Sigmoid colon (tissue), 7 donors: ENCODE measurements around the gene COL5A1. TPM values are rescaled to one million over a fixed set of nuclear protein-coding genes. Genes with fewer than 3 reads are reported as not detected.

ENCODE experiments used
- DNase-seq: peaks from one replicate; pipeline ENCODE4 v3.0.0-alpha.2; 2019
- H3K27ac ChIP-seq, 4 donors: fragments of 200-600 bp; sonication (generic); one replicate each; pipeline ENCODE4 v1.5.1; 2016 to 2019; ENCODE audit warnings: mild to moderate bottlenecking in 1 of 4
- H3K27me3 ChIP-seq, 3 donors: fragments of 200-600 bp; sonication (generic); one replicate each; pipeline ENCODE4 v1.5.1; 2019; ENCODE audit warnings: mild to moderate bottlenecking in 1 of 3
- H3K36me3 ChIP-seq, 4 donors: fragments of 200-600 bp; sonication (generic); one replicate each; pipeline ENCODE4 v1.5.1; 2016 to 2019
- H3K4me1 ChIP-seq, 4 donors: fragments of 200-600 bp; sonication (generic); one replicate each; pipeline ENCODE4 v1.5.1; 2017 to 2019
- H3K4me3 ChIP-seq, 4 donors: fragments of 200-600 bp; sonication (generic); one replicate each; pipeline ENCODE4 v1.5.1; 2017 to 2019; ENCODE audit warnings: mild to moderate bottlenecking in 2 of 4, moderate library complexity in 1 of 4
- H3K9me3 ChIP-seq, 4 donors: fragments of 200-600 bp in 3 of 4; sonication (generic) in 3 of 4; one replicate each; pipeline versions ENCODE4 v1.5.1 to v1.6.1; 2013 to 2019
- EP300 ChIP-seq, 4 donors: sonication (generic); formaldehyde crosslinking; IDR thresholded peaks; one replicate each; pipeline ENCODE4 v1.6.1; 2017; ENCODE audit warnings: antibody characterized with exemption in 4 of 4
- POLR2A ChIP-seq, 2 donors: fragments of 450-650 bp; IDR thresholded peaks; one replicate each; pipeline ENCODE4 v1.6.1; 2016; ENCODE audit warnings: antibody characterized with exemption in 2 of 2, mild to moderate bottlenecking in 2 of 2, moderate library complexity in 2 of 2
- POLR2AphosphoS5 ChIP-seq, 4 donors: sonication (generic); formaldehyde crosslinking; IDR thresholded peaks; one replicate each; pipeline ENCODE4 v1.6.1; 2017; ENCODE audit warnings: antibody characterized with exemption in 4 of 4
- WGBS, 2 donors: extraction: QIAGEN DNeasy Blood & Tissue Kit; methylation state at CpG; one replicate each; pipeline ENCODE4 v1.1.7; 2013; 5-methylcytosine and 5-hydroxymethylcytosine counted together
- intact Hi-C: fragments of 100-400 bp; cut with DNase I; formaldehyde crosslinking; loops from one replicate; pipeline ENCODE4 v1.15.1; 2023
- polyA plus RNA-seq, 3 donors: library from polyadenylated mRNA; stranded (reverse); fragments of 200-250 nt; gene quantifications; one replicate each; pipeline ENCODE4 v1.2.3, GENCODE V29; 2013
- total RNA-seq, 4 donors: library from RNA; depleted of rRNA; stranded (reverse); fragments of >200 nt; gene quantifications; one replicate each; pipeline ENCODE4 v1.1.0, GENCODE V29; 2016
- TF ChIP-seq, protein P1 (sequence below), 4 experiments: fragments of 450-650 bp in 3 of 4; fragments of 200-600 bp in 1 of 4; IDR thresholded peaks; one replicate each; pipeline ENCODE4 v1.5.1; 2016 to 2019; ENCODE audit warnings: antibody characterized with exemption in 4 of 4, mild to moderate bottlenecking in 3 of 4, moderate library complexity in 2 of 4
- donor health status: healthy with polysubstance abuse.
- donor health status: Bipolar disorder and iron deficiency.
- donor health status: healthy.

COL5A1 gene
- total and polyA plus RNA-seq, 7 donors, result 4.2 to 168 (median 24.2) TPM

DNA sequence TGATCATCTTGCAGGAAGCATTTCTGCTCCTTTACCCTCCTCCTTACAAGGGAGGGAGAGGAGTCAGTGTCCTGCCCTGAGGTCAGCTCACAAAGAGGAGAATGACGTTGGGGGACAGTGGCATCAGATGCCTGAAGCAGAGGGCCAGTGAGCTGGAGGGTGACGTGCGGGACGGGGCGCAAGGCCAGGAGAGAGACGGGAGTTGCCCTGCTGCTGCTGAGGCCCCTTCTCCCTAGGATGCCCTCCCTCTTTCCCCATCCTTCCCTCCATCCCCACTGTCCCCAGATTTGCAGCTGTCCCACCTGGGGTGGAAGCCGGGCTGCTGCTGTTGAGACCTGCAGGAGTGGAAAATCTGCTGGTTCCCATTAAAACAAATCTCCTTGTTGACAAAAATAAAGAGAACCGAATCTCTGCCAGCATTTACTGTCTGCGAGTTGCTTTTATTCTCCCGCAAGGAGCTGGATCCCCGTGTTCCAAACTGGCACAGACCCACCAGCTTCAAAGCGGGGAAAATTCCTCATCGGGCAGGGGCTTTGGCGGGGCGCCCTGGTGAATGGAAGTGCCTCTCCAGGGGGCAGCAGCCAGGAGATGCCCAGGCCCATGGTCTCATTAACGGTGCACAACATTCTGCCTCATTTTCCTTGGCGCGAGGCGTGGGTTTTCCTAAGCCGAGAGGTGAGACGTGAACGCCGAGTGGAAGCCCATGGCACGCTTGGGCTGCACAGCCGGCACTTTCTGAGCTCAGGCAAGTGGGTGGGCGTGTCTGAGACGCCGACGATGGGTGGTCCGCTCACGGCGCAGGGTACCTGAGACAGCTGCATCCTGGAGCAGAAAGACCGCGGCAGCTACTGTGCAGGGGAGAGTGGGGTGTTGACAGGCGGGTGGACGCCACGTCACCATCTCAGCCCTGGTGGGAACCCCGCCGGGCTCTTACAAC lies 13.9 kb upstream of the COL5A1 start:
- no peaks in the 10 kb centered on the region for H3K36me3 ChIP-seq
- no peaks in the 10 kb centered on the region for H3K4me1 ChIP-seq
- TF ChIP-seq, protein P1, sequence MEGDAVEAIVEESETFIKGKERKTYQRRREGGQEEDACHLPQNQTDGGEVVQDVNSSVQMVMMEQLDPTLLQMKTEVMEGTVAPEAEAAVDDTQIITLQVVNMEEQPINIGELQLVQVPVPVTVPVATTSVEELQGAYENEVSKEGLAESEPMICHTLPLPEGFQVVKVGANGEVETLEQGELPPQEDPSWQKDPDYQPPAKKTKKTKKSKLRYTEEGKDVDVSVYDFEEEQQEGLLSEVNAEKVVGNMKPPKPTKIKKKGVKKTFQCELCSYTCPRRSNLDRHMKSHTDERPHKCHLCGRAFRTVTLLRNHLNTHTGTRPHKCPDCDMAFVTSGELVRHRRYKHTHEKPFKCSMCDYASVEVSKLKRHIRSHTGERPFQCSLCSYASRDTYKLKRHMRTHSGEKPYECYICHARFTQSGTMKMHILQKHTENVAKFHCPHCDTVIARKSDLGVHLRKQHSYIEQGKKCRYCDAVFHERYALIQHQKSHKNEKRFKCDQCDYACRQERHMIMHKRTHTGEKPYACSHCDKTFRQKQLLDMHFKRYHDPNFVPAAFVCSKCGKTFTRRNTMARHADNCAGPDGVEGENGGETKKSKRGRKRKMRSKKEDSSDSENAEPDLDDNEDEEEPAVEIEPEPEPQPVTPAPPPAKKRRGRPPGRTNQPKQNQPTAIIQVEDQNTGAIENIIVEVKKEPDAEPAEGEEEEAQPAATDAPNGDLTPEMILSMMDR (IDR thresholded peaks at IDR 0.05), result no peak
- no peak for TF ChIP-seq EP300 (IDR thresholded peaks at IDR 0.05)
- TF ChIP-seq POLR2A (IDR thresholded peaks at IDR 0.05), result no peak
- no peak for TF ChIP-seq POLR2AphosphoS5 (IDR thresholded peaks at IDR 0.05)
- H3K4me3 ChIP-seq, result no peak overlapping the region
- WGBS, 2 donors, result 81 to 87% methylated on average over 39 of the region's 39 CpGs
- no peaks in the 10 kb centered on the region for H3K9me3 ChIP-seq
- DNase-seq, result peak; percentile 61
- no peaks in the 10 kb centered on the region for H3K27me3 ChIP-seq
- H3K27ac ChIP-seq, result no peak overlapping the region
- intact Hi-C loops, result no loop called here

DNA sequence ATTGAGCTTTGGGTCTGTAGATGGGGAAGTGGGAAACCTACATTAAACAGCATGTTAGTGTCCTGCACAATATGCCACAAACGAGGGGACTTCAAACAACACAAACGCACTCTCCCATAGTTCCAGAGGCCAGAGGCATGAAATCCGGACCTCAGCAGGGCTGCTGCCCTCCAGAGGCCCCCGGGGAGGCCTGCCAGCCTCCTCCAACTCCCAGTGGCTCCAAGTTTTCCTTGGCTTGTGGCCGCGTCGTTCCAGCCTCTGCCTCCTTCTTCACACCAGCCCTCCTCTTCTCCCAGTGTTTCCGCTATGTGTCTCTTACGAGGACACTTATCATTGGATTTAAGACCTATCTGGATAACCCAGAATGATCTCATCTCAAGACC lies 13.3 kb upstream of the COL5A1 start:
- DNase-seq, result no peak
- WGBS, 2 donors, result 77 to 89% methylated on average over 9 of the region's 9 CpGs
- intact Hi-C loops, result no loop called here

DNA sequence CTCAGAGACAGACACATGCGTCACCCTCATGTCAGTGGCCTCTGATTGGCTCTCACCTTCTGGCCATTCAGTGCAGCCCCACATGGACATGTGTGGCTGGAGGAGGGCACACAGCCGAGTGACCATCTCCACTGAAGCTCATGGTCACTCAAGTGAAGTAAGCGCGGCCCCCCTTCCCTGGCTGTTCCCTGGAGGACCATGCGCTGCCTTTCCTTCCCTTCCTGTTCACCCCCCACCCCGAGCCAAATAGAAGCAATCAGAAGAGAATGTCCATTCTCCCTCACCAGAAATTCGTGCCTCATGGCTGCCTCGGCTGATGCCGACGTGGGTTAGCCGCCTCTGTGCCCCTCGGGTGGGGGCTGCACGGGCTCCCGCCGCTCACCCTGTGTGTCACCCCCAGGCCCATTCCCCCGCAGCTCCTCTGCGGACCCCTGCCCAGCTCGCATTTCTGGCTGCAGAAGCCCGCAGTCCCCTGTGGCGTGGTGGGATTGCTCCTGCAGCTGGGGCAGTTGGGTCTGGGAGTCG lies 12.5 kb upstream of the COL5A1 start:
- no peaks in the 10 kb centered on the region for H3K36me3 ChIP-seq
- no peaks in the 10 kb centered on the region for H3K27me3 ChIP-seq
- DNase-seq, result no peak
- 82 to 89% methylated on average over 21 of the region's 21 CpGs for WGBS, 2 donors
- H3K4me3 ChIP-seq, result no peak overlapping the region
- TF ChIP-seq POLR2A (IDR thresholded peaks at IDR 0.05), result no peak
- TF ChIP-seq, protein P1 (IDR thresholded peaks at IDR 0.05), result no peak
- no peak overlapping the region for H3K27ac ChIP-seq
- no peaks in the 10 kb centered on the region for H3K9me3 ChIP-seq
- H3K4me1 ChIP-seq, result no peaks in the 10 kb centered on the region
- intact Hi-C loops, result no loop called here

More for the DNA sequence above, 13.3 kb upstream of the COL5A1 start:
- Histone ChIP-seq H3K4me3 (no peak overlapping the region), H3K9me3 (no peaks in the 10 kb centered on the region), H3K27me3 (no peaks in the 10 kb centered on the region), H3K27ac (no peak overlapping the region), H3K4me1 (no peaks in the 10 kb centered on the region), H3K36me3 (no peaks in the 10 kb centered on the region)
- TF ChIP-seq, protein P1 (IDR thresholded peaks at IDR 0.05), result no peak
- no peak for TF ChIP-seq EP300 (IDR thresholded peaks at IDR 0.05)
- no peak for TF ChIP-seq POLR2A (IDR thresholded peaks at IDR 0.05)
- no peak for TF ChIP-seq POLR2AphosphoS5 (IDR thresholded peaks at IDR 0.05)

DNA sequence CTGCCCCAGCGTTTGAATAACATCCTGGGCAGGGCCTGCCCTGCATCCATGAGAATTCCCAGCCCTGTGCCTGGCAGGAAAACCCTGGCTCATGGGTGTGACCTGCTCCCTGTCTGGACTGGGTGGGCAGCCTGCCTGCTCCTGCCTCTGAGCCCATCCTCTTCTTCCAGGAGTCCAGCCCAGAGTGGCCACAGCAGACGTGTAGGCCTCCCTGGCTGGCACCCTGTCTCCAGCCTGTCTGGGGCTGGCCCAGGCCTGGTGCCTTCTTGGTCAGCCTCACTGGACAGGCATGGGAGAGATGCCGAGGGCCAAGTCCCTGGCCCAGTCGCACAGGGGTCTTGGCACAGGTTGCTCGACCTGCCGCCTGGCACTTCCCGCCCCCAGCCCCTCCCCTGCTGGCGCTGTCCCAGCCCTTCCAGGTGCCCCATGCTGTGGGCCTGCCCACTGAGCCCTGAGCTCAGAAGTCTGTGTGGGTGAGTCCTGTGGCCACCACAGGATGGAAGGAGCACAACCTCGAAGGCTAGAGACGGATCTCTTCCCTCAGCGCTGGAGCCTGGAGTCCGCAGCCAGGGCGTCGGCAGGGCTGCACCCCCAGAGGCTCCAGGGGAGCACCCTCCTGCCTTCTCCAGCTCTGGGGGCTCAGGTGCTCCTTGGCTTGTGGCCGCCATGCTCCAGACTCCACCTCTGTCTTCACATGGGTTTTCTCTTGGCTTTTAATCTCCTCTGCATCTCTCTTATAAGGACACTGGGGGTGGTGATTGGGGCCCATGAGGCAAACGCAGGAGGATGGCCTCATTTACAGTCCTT lies 11.8 kb upstream of the COL5A1 start:
- peak; percentile 46 for DNase-seq

More for the DNA sequence above, 11.8 kb upstream of the COL5A1 start:
- no peaks in the 10 kb centered on the region for H3K36me3 ChIP-seq
- WGBS, 2 donors, result 80 to 89% methylated on average over 16 of the region's 16 CpGs
- intact Hi-C loops, result no loop called here
- no peak overlapping the region for H3K4me3 ChIP-seq
- H3K4me1 ChIP-seq, result no peaks in the 10 kb centered on the region
- no peak overlapping the region for H3K27ac ChIP-seq
- TF ChIP-seq EP300 (IDR thresholded peaks at IDR 0.05), result no peak
- TF ChIP-seq POLR2A (IDR thresholded peaks at IDR 0.05), result no peak
- TF ChIP-seq POLR2AphosphoS5 (IDR thresholded peaks at IDR 0.05), result no peak
- TF ChIP-seq, protein P1 (IDR thresholded peaks at IDR 0.05), result no peak
- H3K9me3 ChIP-seq, result no peaks in the 10 kb centered on the region
- H3K27me3 ChIP-seq, result no peaks in the 10 kb centered on the region
